Stomach smooth muscle (tissue), 2 donors: ENCODE measurements around the gene CCDC191.
A peak's percentile ranks its signal among the peaks of the same experiment; 100 is the strongest.

Source experiments
- H3K27ac ChIP-seq: one replicate; pipeline ENCODE4 v1.7.0; 2013; ENCODE audit warnings: mild to moderate bottlenecking, low read length, inconsistent platforms
- H3K27me3 ChIP-seq, 2 donors: one replicate each; pipeline ENCODE4 v1.7.0; 2013; ENCODE audit warnings: low read length in 2 of 2; ENCODE audit not compliant: insufficient read depth in 2 of 2, control insufficient read depth in 1 of 2
- H3K36me3 ChIP-seq, 2 donors: one replicate each; pipeline ENCODE4 v1.7.0; 2013; ENCODE audit warnings: low read length in 2 of 2; ENCODE audit not compliant: control insufficient read depth in 2 of 2, insufficient read depth in 2 of 2
- H3K4me1 ChIP-seq: one replicate; pipeline ENCODE4 v1.7.0; 2013; ENCODE audit warnings: low read length; ENCODE audit not compliant: control insufficient read depth, insufficient read depth
- H3K4me3 ChIP-seq, 2 donors: one replicate each; pipeline ENCODE4 v1.7.0; 2013; ENCODE audit warnings: low read length in 2 of 2
- H3K9ac ChIP-seq, 2 donors: one replicate each; pipeline ENCODE4 v1.7.0; 2013; ENCODE audit warnings: low read length in 2 of 2, mild to moderate bottlenecking in 1 of 2
- H3K9me3 ChIP-seq, 2 donors: one replicate each; pipeline ENCODE4 v1.7.0; 2013; ENCODE audit warnings: low read length in 2 of 2; ENCODE audit not compliant: control insufficient read depth in 2 of 2
- donor health status: healthy.
- donor health status: Pancreatic carcinoma.

The CCDC191 gene

GRCh38 chr3:114060906-114061655 lies 4.8 kb upstream of the CCDC191 start:
- no peak overlapping the region for H3K9ac ChIP-seq
- no peak overlapping the region for H3K4me3 ChIP-seq
- no peaks in the 10 kb centered on the region for H3K9me3 ChIP-seq
- H3K36me3 ChIP-seq: peaks cover 0 to 6% of the 10 kb centered on the region in 2 donors
- H3K27ac ChIP-seq: no peak overlapping the region
- H3K27me3 ChIP-seq: no peaks in the 10 kb centered on the region
- H3K4me1 ChIP-seq: peaks cover 17% of the 10 kb centered on the region

DNA sequence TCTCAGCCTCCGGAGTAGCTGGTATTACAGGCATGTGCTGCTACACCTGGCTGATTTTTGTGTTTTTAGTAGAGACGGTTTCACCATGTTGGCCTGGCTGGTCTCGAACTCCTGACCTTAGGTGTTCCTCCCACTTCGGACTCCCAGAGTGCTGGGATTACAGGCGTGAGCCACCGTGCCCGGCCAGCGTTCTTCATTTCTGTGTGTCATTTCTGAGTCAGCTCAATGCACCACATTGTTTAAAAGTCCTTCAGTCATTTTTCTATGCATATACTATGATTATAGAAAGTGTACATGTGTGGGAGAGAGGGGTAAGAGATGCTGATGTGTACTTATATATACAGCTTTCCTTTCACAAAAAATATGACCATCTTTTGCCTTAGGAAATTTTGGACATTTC lies 2.3 kb upstream of the CCDC191 start:
- Histone ChIP-seq H3K4me1 (peaks cover 11% of the 10 kb centered on the region), H3K27me3 (no peaks in the 10 kb centered on the region), H3K4me3 (no peak overlapping the region), H3K27ac (no peak overlapping the region), H3K36me3 (peaks cover 0 to 6% of the 10 kb centered on the region in 2 donors), H3K9ac (no peak overlapping the region), H3K9me3 (no peaks in the 10 kb centered on the region)

GRCh38 chr3:114057011-114057347 lies 653 bp upstream of the CCDC191 start:
- peak overlapping the region; percentile 82 to 83 for H3K9ac ChIP-seq
- no peaks in the 10 kb centered on the region for H3K9me3 ChIP-seq
- no peaks in the 10 kb centered on the region for H3K27me3 ChIP-seq

GRCh38 chr3:114052216-114052615 lies 4.1 kb downstream of the CCDC191 start:
- H3K4me1 ChIP-seq: peaks cover 6% of the 10 kb centered on the region
- no peaks in the 10 kb centered on the region for H3K27me3 ChIP-seq
- no peak overlapping the region for H3K9ac ChIP-seq
- no peak overlapping the region for H3K27ac ChIP-seq
- no peaks in the 10 kb centered on the region for H3K9me3 ChIP-seq
- H3K36me3 ChIP-seq: no peaks in the 10 kb centered on the region
- H3K4me3 ChIP-seq: no peak overlapping the region

More at GRCh38 chr3:114057011-114057347, 653 bp upstream of the CCDC191 start:
- peak overlapping the region; percentile 91 to 99 for H3K4me3 ChIP-seq
- H3K27ac ChIP-seq: peak overlapping the region; percentile 71
- peaks cover 0 to 6% of the 10 kb centered on the region in 2 donors for H3K36me3 ChIP-seq
- H3K4me1 ChIP-seq: peaks cover 11% of the 10 kb centered on the region

- no peak overlapping the region for H3K4me3 ChIP-seq
- H3K27ac ChIP-seq: no peak overlapping the region
- no peaks in the 10 kb centered on the region for H3K27me3 ChIP-seq
- no peak overlapping the region for H3K9ac ChIP-seq
- no peaks in the 10 kb centered on the region for H3K9me3 ChIP-seq
- peaks cover 0 to 4% of the 10 kb centered on the region in 2 donors for H3K36me3 ChIP-seq
- H3K4me1 ChIP-seq: no peaks in the 10 kb centered on the region
These were observed 13.1 kb downstream of the CCDC191 start for GRCh38 chr3:114043205-114043604.

- no peaks in the 10 kb centered on the region for H3K27me3 ChIP-seq
- H3K36me3 ChIP-seq: peaks cover 8 to 13% of the 10 kb centered on the region in 2 donors
- no peak overlapping the region for H3K9ac ChIP-seq
- H3K4me3 ChIP-seq: no peak overlapping the region
- H3K27ac ChIP-seq: no peak overlapping the region
- no peaks in the 10 kb centered on the region for H3K4me1 ChIP-seq
- no peaks in the 10 kb centered on the region for H3K9me3 ChIP-seq
These were observed 20.4 kb downstream of the CCDC191 start for GRCh38 chr3:114035896-114036295.

GRCh38 chr3:114034787-114035545 lies 21.4 kb downstream of the CCDC191 start:
- Histone ChIP-seq H3K27ac (no peak overlapping the region), H3K27me3 (no peaks in the 10 kb centered on the region)

DNA sequence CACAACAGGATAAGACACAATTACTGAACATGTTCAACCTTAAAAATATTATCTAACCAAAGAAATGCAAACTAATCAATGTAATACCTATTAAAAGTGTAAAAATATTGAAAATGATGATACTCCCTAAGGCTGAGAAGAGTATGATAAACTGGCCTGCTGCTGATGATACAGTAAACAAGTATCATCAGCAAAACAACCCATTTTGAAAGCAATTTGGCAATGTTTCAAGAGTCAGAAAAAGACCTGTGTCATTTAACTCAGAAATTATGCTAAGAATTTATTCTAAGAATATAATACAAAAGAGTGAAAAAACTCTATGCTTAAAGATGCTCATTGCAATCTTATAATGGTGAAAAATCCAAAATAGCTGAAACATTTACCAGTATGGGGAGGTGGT lies 22.1 kb downstream of the CCDC191 start:
- Histone ChIP-seq H3K27ac (no peak overlapping the region), H3K27me3 (no peaks in the 10 kb centered on the region), H3K9ac (no peak overlapping the region), H3K4me1 (no peaks in the 10 kb centered on the region), H3K9me3 (no peaks in the 10 kb centered on the region), H3K4me3 (no peak overlapping the region), H3K36me3 (peaks cover 8 to 12% of the 10 kb centered on the region in 2 donors)

More at GRCh38 chr3:114034787-114035545, 21.4 kb downstream of the CCDC191 start:
- no peaks in the 10 kb centered on the region for H3K4me1 ChIP-seq
- no peaks in the 10 kb centered on the region for H3K9me3 ChIP-seq
- no peak overlapping the region for H3K4me3 ChIP-seq
- H3K9ac ChIP-seq: no peak overlapping the region
- H3K36me3 ChIP-seq: peaks cover 8 to 11% of the 10 kb centered on the region in 2 donors

DNA sequence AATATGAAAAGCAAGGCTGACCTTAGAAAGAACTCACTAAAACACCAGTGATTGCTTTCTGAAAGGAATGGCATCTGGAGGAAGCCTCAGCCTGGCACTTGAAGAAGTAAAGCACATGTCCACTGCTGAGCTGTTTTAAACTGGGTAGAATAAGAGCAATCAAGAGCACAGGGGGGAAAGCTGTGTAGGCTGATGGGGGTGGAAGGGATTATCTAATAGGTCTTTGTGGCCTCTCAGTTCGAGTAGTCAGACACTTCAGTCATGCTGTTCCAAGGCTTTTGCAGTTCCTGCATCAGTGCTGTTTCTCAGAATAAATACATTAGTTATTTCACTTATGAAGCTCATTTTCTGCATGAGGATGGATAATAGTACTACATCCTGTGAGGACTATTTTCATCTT lies 22.6 kb downstream of the CCDC191 start:
- peaks cover 8 to 12% of the 10 kb centered on the region in 2 donors for H3K36me3 ChIP-seq
- no peaks in the 10 kb centered on the region for H3K4me1 ChIP-seq
- no peaks in the 10 kb centered on the region for H3K27me3 ChIP-seq
- H3K4me3 ChIP-seq: no peak overlapping the region
- H3K27ac ChIP-seq: no peak overlapping the region
- no peak overlapping the region for H3K9ac ChIP-seq
- H3K9me3 ChIP-seq: no peaks in the 10 kb centered on the region

DNA sequence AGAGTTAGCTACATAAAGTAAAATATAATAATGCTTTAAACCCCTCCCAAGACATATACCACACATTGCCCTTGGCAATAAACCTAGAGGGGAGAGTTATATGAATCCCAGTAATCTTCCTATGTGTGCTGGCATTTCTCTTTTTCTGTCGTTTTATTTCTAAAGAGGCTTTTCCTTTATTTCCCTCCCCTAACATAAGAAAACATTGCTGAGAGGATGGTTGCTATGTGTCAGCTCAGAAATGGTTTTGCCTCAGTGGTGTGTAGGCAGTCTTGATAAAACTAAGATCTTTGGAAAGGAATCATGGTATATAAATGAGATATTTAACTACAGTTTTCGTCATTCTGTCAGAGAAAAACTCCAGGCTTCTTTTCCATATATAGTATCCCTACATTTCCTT lies 30.0 kb downstream of the CCDC191 start:
- H3K27ac ChIP-seq: no peak overlapping the region
- H3K9ac ChIP-seq: no peak overlapping the region
- H3K4me3 ChIP-seq: no peak overlapping the region
- no peaks in the 10 kb centered on the region for H3K27me3 ChIP-seq
- no peaks in the 10 kb centered on the region for H3K4me1 ChIP-seq
- peaks cover 0 to 4% of the 10 kb centered on the region in 2 donors for H3K36me3 ChIP-seq
- H3K9me3 ChIP-seq: no peaks in the 10 kb centered on the region

DNA sequence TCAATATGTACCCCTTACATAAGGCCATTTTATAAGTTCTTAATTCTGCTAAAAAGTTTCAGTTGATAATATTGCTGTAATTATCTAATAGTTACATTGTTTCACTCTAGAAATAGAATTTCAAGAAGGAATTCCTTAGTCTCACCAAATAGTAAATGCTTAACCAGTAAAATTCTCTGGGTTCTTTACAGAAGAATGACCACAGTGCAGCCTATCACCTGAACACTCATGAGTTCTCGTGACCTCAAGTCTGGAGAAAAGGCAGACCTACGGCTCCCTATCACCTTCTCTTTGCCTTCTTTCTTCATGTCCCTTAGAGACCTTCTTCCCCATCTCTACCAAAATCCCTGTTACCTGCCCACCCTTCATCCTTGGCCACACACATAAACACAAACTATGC lies 30.9 kb downstream of the CCDC191 start:
- Histone ChIP-seq H3K9me3 (no peaks in the 10 kb centered on the region), H3K36me3 (peaks cover 0 to 4% of the 10 kb centered on the region in 2 donors), H3K4me3 (no peak overlapping the region), H3K27me3 (no peaks in the 10 kb centered on the region), H3K27ac (no peak overlapping the region), H3K4me1 (no peaks in the 10 kb centered on the region), H3K9ac (no peak overlapping the region)
